ENCODE data around the gene COL28A1.

Gene COL28A1

GRCh38 chr7:7333610-7334009, 202.1 kb downstream of the COL28A1 start:
- DNase-seq (ENCODE audit: low read depth in 2 of 2) = no peak

- no peak for DNase-seq (ENCODE audit: low read depth in 2 of 2)
Measured at GRCh38 chr7:7331523-7331922, 204.2 kb downstream of the COL28A1 start.

- DNase-seq (ENCODE audit: low read depth in 2 of 2) = no peak
Measured at GRCh38 chr7:7330997-7331396, 204.7 kb downstream of the COL28A1 start.

GRCh38 chr7:7329326-7329725, 206.3 kb downstream of the COL28A1 start:
- DNase-seq (ENCODE audit: low read depth in 2 of 2) = no peak

- no peak for DNase-seq (ENCODE audit: low read depth in 2 of 2)
Measured at GRCh38 chr7:7327423-7327822, 208.2 kb downstream of the COL28A1 start.

- no peak for DNase-seq (ENCODE audit: low read depth in 2 of 2)
Measured at GRCh38 chr7:7324698-7325097, 211.0 kb downstream of the COL28A1 start.

GRCh38 chr7:7323921-7324320, 211.8 kb downstream of the COL28A1 start:
- DNase-seq (ENCODE audit: low read depth in 2 of 2) = no peak

- DNase-seq (ENCODE audit: low read depth in 2 of 2) = no peak
Measured at GRCh38 chr7:7323352-7323751, 212.3 kb downstream of the COL28A1 start.

GRCh38 chr7:7321681-7322080, 214.0 kb downstream of the COL28A1 start:
- no peak for DNase-seq (ENCODE audit: low read depth in 2 of 2)

GRCh38 chr7:7318601-7319000, 217.1 kb downstream of the COL28A1 start:
- DNase-seq (ENCODE audit: low read depth in 2 of 2) = no peak

- DNase-seq (ENCODE audit: low read depth in 2 of 2) = no peak
Measured at GRCh38 chr7:7317850-7318249, 217.8 kb downstream of the COL28A1 start.

- DNase-seq (ENCODE audit: low read depth in 2 of 2) = no peak
Measured at GRCh38 chr7:7315851-7316250, 219.8 kb downstream of the COL28A1 start.

- DNase-seq (ENCODE audit: low read depth in 2 of 2) = no peak
Measured at GRCh38 chr7:7312323-7312722, 223.3 kb downstream of the COL28A1 start.

GRCh38 chr7:7311001-7311400, 224.7 kb downstream of the COL28A1 start:
- no peak for DNase-seq (ENCODE audit: low read depth in 2 of 2)

- no peak for DNase-seq (ENCODE audit: low read depth in 2 of 2)
Measured at GRCh38 chr7:7309203-7309602, 226.5 kb downstream of the COL28A1 start.
